Measurements from ENCODE around the gene CD53. TPM values are rescaled to one million over a fixed set of nuclear protein-coding genes. Genes with fewer than 3 reads are reported as not detected.

The CD53 gene
- total and polyA plus RNA-seq, 9 of the 15 experiments (the other 6 are each of a cell fraction or from before 2014, with no cell fraction given), result 63.5 to 220 (median 131) TPM

DNA sequence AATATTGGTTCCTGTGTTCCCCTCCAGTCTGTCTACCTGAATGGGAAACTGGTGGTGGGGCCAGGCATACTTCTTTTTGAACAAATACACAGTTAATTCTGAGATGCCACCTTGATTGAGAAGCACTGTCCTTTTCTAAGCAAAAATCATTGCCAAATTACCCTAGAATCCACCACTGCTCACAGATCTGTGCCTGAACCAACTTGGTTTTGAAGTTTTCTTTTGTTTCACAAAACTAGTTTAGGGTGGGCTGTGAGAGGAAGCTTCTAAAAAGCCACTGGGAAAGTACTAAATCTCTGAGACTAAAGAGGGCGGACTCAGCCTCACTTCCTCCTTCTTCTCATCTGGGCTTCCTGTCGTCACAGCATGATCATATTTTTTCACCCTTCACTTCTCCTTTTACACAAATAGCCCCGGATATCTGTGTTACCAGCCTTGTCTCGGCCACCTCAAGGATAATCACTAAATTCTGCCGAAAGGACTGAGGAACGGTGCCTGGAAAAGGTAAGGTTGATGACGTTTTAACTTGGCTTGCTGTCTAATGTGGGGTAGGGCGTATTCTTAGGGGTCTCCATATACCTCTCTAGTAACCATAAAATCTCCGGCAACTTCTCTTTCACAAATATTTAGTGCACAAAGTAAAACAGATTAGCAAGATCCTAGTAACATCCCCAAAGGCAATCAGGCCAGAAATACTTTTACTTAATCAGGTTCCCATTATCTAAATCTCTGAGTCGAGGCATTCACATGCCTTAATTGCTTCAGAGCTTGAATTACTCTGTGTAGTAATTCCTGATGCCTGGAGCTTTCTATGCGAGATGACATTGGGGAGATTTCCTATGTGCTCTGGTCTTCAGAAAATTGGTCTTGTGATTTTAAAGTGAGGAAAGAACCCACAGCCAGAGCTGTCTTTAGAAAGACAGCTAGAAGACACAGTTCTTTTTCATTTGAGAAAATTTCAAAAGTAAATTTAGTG is at the start of gene CD53 (continued):
- TF ChIP-seq, protein P1, sequence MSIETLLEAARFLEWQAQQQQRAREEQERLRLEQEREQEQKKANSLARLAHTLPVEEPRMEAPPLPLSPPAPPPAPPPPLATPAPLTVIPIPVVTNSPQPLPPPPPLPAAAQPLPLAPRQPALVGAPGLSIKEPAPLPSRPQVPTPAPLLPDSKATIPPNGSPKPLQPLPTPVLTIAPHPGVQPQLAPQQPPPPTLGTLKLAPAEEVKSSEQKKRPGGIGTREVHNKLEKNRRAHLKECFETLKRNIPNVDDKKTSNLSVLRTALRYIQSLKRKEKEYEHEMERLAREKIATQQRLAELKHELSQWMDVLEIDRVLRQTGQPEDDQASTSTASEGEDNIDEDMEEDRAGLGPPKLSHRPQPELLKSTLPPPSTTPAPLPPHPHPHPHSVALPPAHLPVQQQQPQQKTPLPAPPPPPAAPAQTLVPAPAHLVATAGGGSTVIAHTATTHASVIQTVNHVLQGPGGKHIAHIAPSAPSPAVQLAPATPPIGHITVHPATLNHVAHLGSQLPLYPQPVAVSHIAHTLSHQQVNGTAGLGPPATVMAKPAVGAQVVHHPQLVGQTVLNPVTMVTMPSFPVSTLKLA (conservative IDR thresholded peaks at IDR 0.05), result peak in 1 of 2 experiments; percentile 12; a peak in 1 of 4 replicates
- TF ChIP-seq, protein P2, sequence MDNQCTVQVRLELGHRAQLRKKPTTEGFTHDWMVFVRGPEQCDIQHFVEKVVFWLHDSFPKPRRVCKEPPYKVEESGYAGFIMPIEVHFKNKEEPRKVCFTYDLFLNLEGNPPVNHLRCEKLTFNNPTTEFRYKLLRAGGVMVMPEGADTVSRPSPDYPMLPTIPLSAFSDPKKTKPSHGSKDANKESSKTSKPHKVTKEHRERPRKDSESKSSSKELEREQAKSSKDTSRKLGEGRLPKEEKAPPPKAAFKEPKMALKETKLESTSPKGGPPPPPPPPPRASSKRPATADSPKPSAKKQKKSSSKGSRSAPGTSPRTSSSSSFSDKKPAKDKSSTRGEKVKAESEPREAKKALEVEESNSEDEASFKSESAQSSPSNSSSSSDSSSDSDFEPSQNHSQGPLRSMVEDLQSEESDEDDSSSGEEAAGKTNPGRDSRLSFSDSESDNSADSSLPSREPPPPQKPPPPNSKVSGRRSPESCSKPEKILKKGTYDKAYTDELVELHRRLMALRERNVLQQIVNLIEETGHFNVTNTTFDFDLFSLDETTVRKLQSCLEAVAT (IDR thresholded peaks at IDR 0.05), result peak in 1 of 2 experiments; percentile 28; a peak in 3 of 4 replicates
- TF ChIP-seq GTF2E2 (tag; IDR thresholded peaks at IDR 0.05) (0 out of 2 replicates have a peak, but pooled peaks have one; percentile 21), CTBP1 (IDR thresholded peaks at IDR 0.05; ENCODE audit: borderline replicate concordance) (peak; percentile 19; the same call in 1 of the 2 replicates), TAF15 (IDR thresholded peaks at IDR 0.05; ENCODE audit: low read depth, low read length) (no peak), ZNF311 (CRISPR knock-in tag; IDR thresholded peaks at IDR 0.05) (no peak), ZNF644 (tag; IDR thresholded peaks at IDR 0.05; ENCODE audit: low read depth) (peak; percentile 65; the same call in 1 of the 2 replicates), HCFC1 (IDR thresholded peaks at IDR 0.05; ENCODE audit: low read depth, low read length) (no peak), KDM4B (IDR thresholded peaks at IDR 0.05; ENCODE audit: borderline replicate concordance in 2 of 2, low read depth in 1 of 2) (no peak), SMAD1 (IDR thresholded peaks at IDR 0.05; ENCODE audit: low read depth, low read length, partially characterized antibody) (no peak), HOMEZ (CRISPR knock-in tag; IDR thresholded peaks at IDR 0.05) (no peak), TAF1 (IDR thresholded peaks at IDR 0.05; ENCODE audit: control insufficient read depth, extremely low read depth, insufficient read depth, low read length, severe bottlenecking) (peak; percentile 22), ETV1 (tag; conservative IDR thresholded peaks at IDR 0.05; ENCODE audit: low read depth) (0 out of 2 replicates have a peak, but pooled peaks have one; percentile 14), KLF16 (IDR thresholded peaks at IDR 0.05) (0 out of 2 replicates have a peak, but pooled peaks have one; percentile 10)
- TF ChIP-seq, protein P3, sequence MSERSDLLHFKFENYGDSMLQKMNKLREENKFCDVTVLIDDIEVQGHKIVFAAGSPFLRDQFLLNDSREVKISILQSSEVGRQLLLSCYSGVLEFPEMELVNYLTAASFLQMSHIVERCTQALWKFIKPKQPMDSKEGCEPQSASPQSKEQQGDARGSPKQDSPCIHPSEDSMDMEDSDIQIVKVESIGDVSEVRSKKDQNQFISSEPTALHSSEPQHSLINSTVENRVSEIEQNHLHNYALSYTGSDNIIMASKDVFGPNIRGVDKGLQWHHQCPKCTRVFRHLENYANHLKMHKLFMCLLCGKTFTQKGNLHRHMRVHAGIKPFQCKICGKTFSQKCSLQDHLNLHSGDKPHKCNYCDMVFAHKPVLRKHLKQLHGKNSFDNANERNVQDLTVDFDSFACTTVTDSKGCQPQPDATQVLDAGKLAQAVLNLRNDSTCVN (CRISPR knock-in tag; IDR thresholded peaks at IDR 0.05), result no peak
- TF ChIP-seq, protein P4, sequence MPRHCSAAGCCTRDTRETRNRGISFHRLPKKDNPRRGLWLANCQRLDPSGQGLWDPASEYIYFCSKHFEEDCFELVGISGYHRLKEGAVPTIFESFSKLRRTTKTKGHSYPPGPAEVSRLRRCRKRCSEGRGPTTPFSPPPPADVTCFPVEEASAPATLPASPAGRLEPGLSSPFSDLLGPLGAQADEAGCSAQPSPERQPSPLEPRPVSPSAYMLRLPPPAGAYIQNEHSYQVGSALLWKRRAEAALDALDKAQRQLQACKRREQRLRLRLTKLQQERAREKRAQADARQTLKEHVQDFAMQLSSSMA (CRISPR knock-in tag; IDR thresholded peaks at IDR 0.05), result 0 out of 2 replicates have a peak, but pooled peaks have one; percentile 47
- TF ChIP-seq, protein P5, sequence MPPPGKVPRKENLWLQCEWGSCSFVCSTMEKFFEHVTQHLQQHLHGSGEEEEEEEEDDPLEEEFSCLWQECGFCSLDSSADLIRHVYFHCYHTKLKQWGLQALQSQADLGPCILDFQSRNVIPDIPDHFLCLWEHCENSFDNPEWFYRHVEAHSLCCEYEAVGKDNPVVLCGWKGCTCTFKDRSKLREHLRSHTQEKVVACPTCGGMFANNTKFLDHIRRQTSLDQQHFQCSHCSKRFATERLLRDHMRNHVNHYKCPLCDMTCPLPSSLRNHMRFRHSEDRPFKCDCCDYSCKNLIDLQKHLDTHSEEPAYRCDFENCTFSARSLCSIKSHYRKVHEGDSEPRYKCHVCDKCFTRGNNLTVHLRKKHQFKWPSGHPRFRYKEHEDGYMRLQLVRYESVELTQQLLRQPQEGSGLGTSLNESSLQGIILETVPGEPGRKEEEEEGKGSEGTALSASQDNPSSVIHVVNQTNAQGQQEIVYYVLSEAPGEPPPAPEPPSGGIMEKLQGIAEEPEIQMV (tag; conservative IDR thresholded peaks at IDR 0.05; ENCODE audit: low read depth), result no peak

Measured in K562 (cell line).